Body of pancreas (tissue), 4 donors: ENCODE measurements around the gene DLG2.

Experiments used
- POLR2A ChIP-seq, 3 donors: fragments of 450-650 bp; IDR thresholded peaks; one replicate each; pipeline ENCODE4 v1.6.1; 2016; ENCODE audit warnings: antibody characterized with exemption in 3 of 3, mild to moderate bottlenecking in 2 of 3
- TF ChIP-seq, protein P1 (sequence below), 7 experiments: fragments of 450-650 bp in 4 of 7; fragments of 200-600 bp in 3 of 7; sonication (generic) in 3 of 7; IDR thresholded peaks; one replicate each; pipeline ENCODE4 v1.5.1; 2016 to 2019; ENCODE audit warnings: antibody characterized with exemption in 7 of 7

DNA sequence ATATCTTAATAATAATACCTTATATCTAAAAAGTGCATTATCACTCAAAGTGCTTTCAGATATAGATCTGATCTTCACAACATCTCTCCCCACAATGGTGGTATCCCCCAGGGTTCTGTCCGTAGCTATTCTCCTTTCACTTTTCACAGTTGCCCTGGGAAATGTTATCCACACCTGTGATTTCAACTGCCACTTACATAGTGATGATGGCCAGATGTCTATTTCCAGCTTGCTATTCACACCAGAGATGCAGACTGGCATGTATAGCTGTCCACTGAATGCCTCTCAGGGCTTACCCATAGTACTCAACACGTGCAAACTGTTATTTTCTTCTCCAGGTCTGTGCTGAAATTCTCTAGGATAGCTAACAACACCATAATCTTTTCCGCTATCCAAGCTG is 724.7 kb downstream of the DLG2 start:
- TF ChIP-seq, protein P1, sequence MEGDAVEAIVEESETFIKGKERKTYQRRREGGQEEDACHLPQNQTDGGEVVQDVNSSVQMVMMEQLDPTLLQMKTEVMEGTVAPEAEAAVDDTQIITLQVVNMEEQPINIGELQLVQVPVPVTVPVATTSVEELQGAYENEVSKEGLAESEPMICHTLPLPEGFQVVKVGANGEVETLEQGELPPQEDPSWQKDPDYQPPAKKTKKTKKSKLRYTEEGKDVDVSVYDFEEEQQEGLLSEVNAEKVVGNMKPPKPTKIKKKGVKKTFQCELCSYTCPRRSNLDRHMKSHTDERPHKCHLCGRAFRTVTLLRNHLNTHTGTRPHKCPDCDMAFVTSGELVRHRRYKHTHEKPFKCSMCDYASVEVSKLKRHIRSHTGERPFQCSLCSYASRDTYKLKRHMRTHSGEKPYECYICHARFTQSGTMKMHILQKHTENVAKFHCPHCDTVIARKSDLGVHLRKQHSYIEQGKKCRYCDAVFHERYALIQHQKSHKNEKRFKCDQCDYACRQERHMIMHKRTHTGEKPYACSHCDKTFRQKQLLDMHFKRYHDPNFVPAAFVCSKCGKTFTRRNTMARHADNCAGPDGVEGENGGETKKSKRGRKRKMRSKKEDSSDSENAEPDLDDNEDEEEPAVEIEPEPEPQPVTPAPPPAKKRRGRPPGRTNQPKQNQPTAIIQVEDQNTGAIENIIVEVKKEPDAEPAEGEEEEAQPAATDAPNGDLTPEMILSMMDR (IDR thresholded peaks at IDR 0.05): no peak
- TF ChIP-seq POLR2A (IDR thresholded peaks at IDR 0.05): no peak
